ENCODE results near the gene TCEA2. TPM values are rescaled to one million over a fixed set of nuclear protein-coding genes. Genes with fewer than 3 reads are reported as not detected.
A peak's percentile ranks its signal among the peaks of the same experiment; 100 is the strongest.

Gene TCEA2
- total and polyA plus RNA-seq, 2 of the 13 experiments (the other 11 are each of a cell fraction or from before 2014, with no cell fraction given): 28.1 to 33.7 TPM

- TF ChIP-seq ZNF446 (CRISPR knock-in tag; IDR thresholded peaks at IDR 0.05) (no peak), DPF2 (CRISPR knock-in tag; IDR thresholded peaks at IDR 0.05; ENCODE audit: borderline replicate concordance, low read depth) (no peak; the same call in 1 of the 2 replicates), ELF4 (CRISPR knock-in tag; IDR thresholded peaks at IDR 0.05; ENCODE audit: borderline replicate concordance) (no peak), PAXIP1 (CRISPR knock-in tag; conservative IDR thresholded peaks at IDR 0.05) (no peak), FOXO4 (CRISPR knock-in tag; conservative IDR thresholded peaks at IDR 0.05) (no peak), RAD21 (CRISPR knock-in tag; IDR thresholded peaks at IDR 0.05) (peak; percentile 91), JUNB (CRISPR knock-in tag; IDR thresholded peaks at IDR 0.05; ENCODE audit: borderline replicate concordance) (no peak), ZNF333 (CRISPR knock-in tag; IDR thresholded peaks at IDR 0.05; ENCODE audit: borderline replicate concordance) (peak; percentile 87; the same call in 1 of the 2 replicates), ATRX (CRISPR knock-in tag; IDR thresholded peaks at IDR 0.05; ENCODE audit: borderline replicate concordance) (no peak), ZFP36 (IDR thresholded peaks at IDR 0.05; ENCODE audit: borderline replicate concordance, low read depth, low read length, partially characterized antibody) (no peak), HMGXB3 (CRISPR knock-in tag; IDR thresholded peaks at IDR 0.05; ENCODE audit: borderline replicate concordance) (peak; percentile 48; the same call in 1 of the 2 replicates), TRIM24 (CRISPR knock-in tag; IDR thresholded peaks at IDR 0.05) (no peak), ZBTB25 (CRISPR knock-in tag; IDR thresholded peaks at IDR 0.05) (no peak), ZNF251 (CRISPR knock-in tag; IDR thresholded peaks at IDR 0.05) (peak; percentile 66; the same call in 1 of the 2 replicates)
Observed at GRCh38 chr20:64069614-64070243, 6.7 kb downstream of the TCEA2 start (continued).
